Measurements from ENCODE around the gene TRAP1.
"Not testable (repeated sequence)": the region's sequence is repeated elsewhere in the genome, so short reads cannot be mapped to it uniquely, and the experiment has no call there.

Gene TRAP1

GRCh38 chr16:3735541-3735940 is 18.2 kb upstream of the TRAP1 start:
- DNase-seq, result no peak

- no peak for DNase-seq
Measured at GRCh38 chr16:3734758-3735221, 17.5 kb upstream of the TRAP1 start.

- DNase-seq, result no peak
Measured at GRCh38 chr16:3734084-3734757, 16.9 kb upstream of the TRAP1 start.

- DNase-seq, result no peak
Measured at GRCh38 chr16:3732171-3732570, 14.8 kb upstream of the TRAP1 start.

- no peak for DNase-seq
Measured at GRCh38 chr16:3731126-3731935, 14.0 kb upstream of the TRAP1 start.

- DNase-seq, result no peak
Measured at GRCh38 chr16:3730161-3731125, 13.1 kb upstream of the TRAP1 start.

GRCh38 chr16:3729161-3730112 is 12.1 kb upstream of the TRAP1 start:
- DNase-seq, result no peak

- DNase-seq, result no peak
Measured at GRCh38 chr16:3728424-3729160, 11.3 kb upstream of the TRAP1 start.

GRCh38 chr16:3727806-3728381 is 10.6 kb upstream of the TRAP1 start:
- no peak for DNase-seq

- DNase-seq, result no peak
Measured at GRCh38 chr16:3726021-3726687, 8.8 kb upstream of the TRAP1 start.

GRCh38 chr16:3725276-3725675 is 8.0 kb upstream of the TRAP1 start:
- no peak for DNase-seq

- no peak for DNase-seq
Measured at GRCh38 chr16:3722508-3722907, 5.2 kb upstream of the TRAP1 start.

- DNase-seq, result no peak
Measured at GRCh38 chr16:3720418-3720817, 3.1 kb upstream of the TRAP1 start.

GRCh38 chr16:3718628-3719027 is 1.3 kb upstream of the TRAP1 start:
- no peak for DNase-seq

GRCh38 chr16:3718019-3718391 is 681 bp upstream of the TRAP1 start:
- no peak for DNase-seq

GRCh38 chr16:3716831-3717234 is 491 bp downstream of the TRAP1 start:
- peak; percentile 30 for DNase-seq

- no peak for DNase-seq
Measured at GRCh38 chr16:3715430-3715829, 1.9 kb downstream of the TRAP1 start.

- DNase-seq, result not testable (repeated sequence)
Measured at GRCh38 chr16:3714378-3714777, 2.9 kb downstream of the TRAP1 start.

GRCh38 chr16:3713587-3714242 is 3.6 kb downstream of the TRAP1 start:
- DNase-seq, result no peak

GRCh38 chr16:3712861-3713372 is 4.4 kb downstream of the TRAP1 start:
- no peak for DNase-seq

All from NCI-H526 treated with DMSO at 0.1 percent for 48 hours (cell line).